Psoas muscle (tissue), 8 donors: ENCODE results near the gene CIZ1. TPM values are rescaled to one million over a fixed set of nuclear protein-coding genes. Genes with fewer than 3 reads are reported as not detected.
A peak's percentile ranks its signal among the peaks of the same experiment; 100 is the strongest.

Experiments
- ATAC-seq, 4 donors: fragments of 200-7000 bp; cut with Tn5 transposase; one replicate each; pipeline ENCODE4 v1.9.1; 2020; ENCODE audit warnings: moderate library complexity in 3 of 4, mild to moderate bottlenecking in 2 of 4
- DNase-seq, 2 donors: peaks; one replicate each; pipeline ENCODE4 v3.0.0-alpha.2; 2020
- H3K27ac ChIP-seq: fragments of 200-600 bp; one replicate; pipeline ENCODE4 v1.8.0; 2022
- H3K27me3 ChIP-seq, 3 donors: fragments of 200-600 bp in 1 of 3; one replicate each; pipeline versions ENCODE4 v1.6.1 to v1.8.0; 2013 to 2022; ENCODE audit warnings: low read length in 2 of 3, mild to moderate bottlenecking in 2 of 3, moderate library complexity in 1 of 3; ENCODE audit not compliant: insufficient read depth in 3 of 3
- H3K36me3 ChIP-seq, 2 donors: fragments of 200-600 bp in 1 of 2; one replicate each; pipeline versions ENCODE4 v1.6.1 to v1.8.0; 2013 to 2022; ENCODE audit warnings: low read depth in 1 of 2, mild to moderate bottlenecking in 1 of 2, moderate library complexity in 1 of 2; ENCODE audit not compliant: insufficient read depth in 1 of 2
- H3K4me1 ChIP-seq: fragments of 200-600 bp; one replicate; pipeline ENCODE4 v1.8.0; 2022
- H3K4me3 ChIP-seq: fragments of 200-600 bp; one replicate; pipeline ENCODE4 v1.8.0; 2022; ENCODE audit warnings: mild to moderate bottlenecking
- H3K9me3 ChIP-seq: fragments of 200-600 bp; one replicate; pipeline ENCODE4 v1.8.0; 2022
- CTCF ChIP-seq: fragments of 200-600 bp; IDR thresholded peaks from one replicate; pipeline ENCODE4 v1.8.0; 2022; ENCODE audit warnings: antibody characterized with exemption
- WGBS, 3 donors: extraction: QIAGEN DNeasy Blood & Tissue Kit; methylation state at CpG; one replicate each; pipeline versions ENCODE4 v1.1.6 to v1.1.7; 2013; 5-methylcytosine and 5-hydroxymethylcytosine counted together
- intact Hi-C, 2 donors: fragments of 100-400 bp; cut with DNase I; formaldehyde crosslinking; loops; one replicate each; pipeline versions ENCODE4 v1.11.0 to v1.14.2; 2022
- polyA plus RNA-seq, 3 donors: library from polyadenylated mRNA; stranded (reverse); fragments of 200-250 nt; gene quantifications; one replicate each; pipeline ENCODE4 v1.2.3, GENCODE V29; 2013
- total RNA-seq, 4 donors: library from RNA; stranded (reverse); fragmentation: NEBNext Ultra II Directional in 2 of 4; extraction: Animal tissue kit (Norgen Biotek cat#: 25700) in 2 of 4; gene quantifications; one replicate each; pipeline versions ENCODE4 v1.2.1 to v1.2.4, GENCODE V29; 2021 to 2023
- donor health status: healthy with polysubstance abuse.
- donor health status: DM: no; HTN: no; CAD: no; lungs with moderate emphysema.
- donor health status: Bipolar disorder and iron deficiency.
- donor health status: healthy.
- donor health status: DM: yes; HTN: yes; CAD: no.
- donor health status: DM: no; HTN: no; CAD: no.
- donor health status: DM: no; HTN: no; CAD: no.
- donor health status: DM: yes; HTN: yes; CAD: no.

The CIZ1 gene
- total and polyA plus RNA-seq, 7 donors = 36.2 to 119 (median 86.0) TPM

DNA sequence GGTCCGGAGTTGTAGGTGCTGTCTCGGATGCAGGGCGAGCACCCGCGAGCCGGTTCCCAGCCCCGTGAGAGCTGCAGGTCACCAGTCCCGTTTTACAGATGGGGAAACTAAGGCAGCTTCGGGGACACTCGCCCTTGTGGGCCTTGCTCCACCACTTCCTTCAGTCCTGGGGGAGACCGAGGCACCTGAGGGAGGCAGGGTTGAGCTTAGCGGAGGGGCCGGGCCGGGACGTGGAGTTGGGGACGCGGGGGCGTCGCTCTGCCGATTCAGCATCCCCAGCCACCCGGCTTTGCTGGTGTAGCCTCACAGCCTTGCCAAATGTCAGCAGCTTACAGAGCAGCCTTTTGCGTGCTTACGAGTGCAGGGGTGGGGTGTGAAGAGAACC lies 30.8 kb downstream of the CIZ1 start:
- H3K27me3 ChIP-seq = no peaks in the 10 kb centered on the region
- TF ChIP-seq CTCF = no peak
- H3K9me3 ChIP-seq = no peaks in the 10 kb centered on the region
- peak overlapping the region; percentile 65 for H3K27ac ChIP-seq
- DNase-seq = peak; percentile 35 to 64
- intact Hi-C loops = no loop called here
- H3K36me3 ChIP-seq = peaks cover 5 to 34% of the 10 kb centered on the region in 2 donors
- WGBS, 3 donors = 1 to 4% (median 3%) methylated on average over 23 of the region's 23 CpGs
- H3K4me3 ChIP-seq = peak overlapping the region; percentile 75
- ATAC-seq = peak; percentile 1 to 14 (median 4)
- H3K4me1 ChIP-seq = peaks cover 14% of the 10 kb centered on the region

DNA sequence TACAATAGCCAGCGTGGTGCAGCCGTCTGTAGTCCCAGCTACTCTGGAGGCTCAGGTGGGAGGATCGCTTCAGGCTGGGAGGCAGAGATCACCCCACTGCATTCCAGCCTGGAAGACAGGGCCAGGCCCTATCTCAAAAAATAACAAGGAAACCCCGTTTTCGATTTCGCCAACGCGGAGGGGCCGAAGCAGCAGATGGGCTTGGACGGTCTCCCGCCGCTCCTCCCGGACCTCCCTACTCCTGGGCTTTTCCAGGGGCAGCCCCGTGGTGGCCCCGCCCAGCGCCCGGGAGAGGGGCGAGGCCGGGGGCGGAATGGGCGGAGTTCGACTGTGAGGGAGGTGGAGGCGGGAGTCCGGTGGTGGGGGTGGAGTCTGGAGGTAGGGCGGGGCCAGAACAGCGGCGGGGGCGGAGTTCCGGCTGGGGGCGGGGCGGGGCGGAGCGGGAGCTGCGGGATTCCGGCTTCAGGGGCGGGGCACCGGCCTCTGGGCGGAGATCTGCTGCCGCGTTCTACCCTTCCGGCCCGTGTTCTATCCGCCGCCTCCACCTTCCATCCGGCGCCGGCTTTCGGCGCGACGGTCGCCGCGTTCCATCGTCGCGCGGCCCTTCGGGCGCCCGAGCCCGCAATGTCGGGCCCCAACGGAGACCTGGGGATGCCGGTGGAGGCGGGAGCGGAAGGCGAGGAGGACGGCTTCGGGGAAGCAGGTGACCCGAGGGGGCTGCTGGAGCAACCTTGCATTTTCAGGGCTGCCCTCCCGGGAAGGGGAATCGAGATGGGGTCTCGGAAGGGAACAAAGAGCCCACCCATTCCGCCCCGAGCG lies 31.4 kb downstream of the CIZ1 start, which contains the start of gene BBLN:
Gene BBLN, plus strand, starts transcription at position 482 of the 819 bp plus-strand sequence. Its CDS starts 143 bp downstream, at position 625.
- ATAC-seq (peak; percentile 92 to 93 (median 93)), DNase-seq (peak; percentile 94 to 97)
- no peak for TF ChIP-seq CTCF
- Histone ChIP-seq H3K9me3 (no peaks in the 10 kb centered on the region), H3K4me1 (peaks cover 14% of the 10 kb centered on the region), H3K36me3 (peaks cover 5 to 28% of the 10 kb centered on the region in 2 donors), H3K27me3 (no peaks in the 10 kb centered on the region), H3K27ac (peak within 1 kb of the TSS; percentile 65), H3K4me3 (peak within 1 kb of the TSS; percentile 75)
- WGBS, 3 donors = 0 to 1% (median 0%) methylated on average over 40 to 74 of the region's 77 CpGs
- intact Hi-C loops = no loop called here

- H3K27ac ChIP-seq = peak overlapping the region; percentile 61
- peak in 3 of 4 donors; percentile 1 to 2 (median 2) for ATAC-seq
Measured at GRCh38 chr9:128159522-128159783, 31.9 kb downstream of the CIZ1 start.

GRCh38 chr9:128155736-128156500 lies 35.5 kb downstream of the CIZ1 start:
- ATAC-seq (no peak), DNase-seq (peak in 1 of 2 donors; percentile 33)
- Histone ChIP-seq H3K27ac (no peak overlapping the region), H3K9me3 (no peaks in the 10 kb centered on the region), H3K36me3 (no peaks in the 10 kb centered on the region), H3K27me3 (no peaks in the 10 kb centered on the region), H3K4me3 (no peak overlapping the region), H3K4me1 (peaks cover 6% of the 10 kb centered on the region)
- no peak for TF ChIP-seq CTCF
- 75 to 81% (median 81%) methylated on average over 7 of the region's 7 CpGs for WGBS, 3 donors
- intact Hi-C loops = no loop called here

More at GRCh38 chr9:128159522-128159783, 31.9 kb downstream of the CIZ1 start:
- whole genome bisulfite sequencing, 3 donors = 31 to 43% (median 37%) methylated on average over 11 of the region's 11 CpGs
- DNase-seq = no peak
- Histone ChIP-seq H3K27me3 (no peaks in the 10 kb centered on the region), H3K9me3 (no peaks in the 10 kb centered on the region), H3K4me3 (peak overlapping the region; percentile 75), H3K4me1 (peaks cover 14% of the 10 kb centered on the region), H3K36me3 (peaks cover 5 to 23% of the 10 kb centered on the region in 2 donors)
- no peak for TF ChIP-seq CTCF
- intact Hi-C loops = no loop called here
